Right ventricle myocardium inferior (tissue), 1 donor: ENCODE measurements around the gene NCKAP5. TPM values are rescaled to one million over a fixed set of nuclear protein-coding genes. Genes with fewer than 3 reads are reported as not detected.

Experiments
- ATAC-seq: fragments of 200-7000 bp; cut with Tn5 transposase; one replicate; pipeline ENCODE4 v1.9.1; 2020; ENCODE audit warnings: mild to moderate bottlenecking, moderate library complexity
- DNase-seq: peaks from one replicate; pipeline ENCODE4 v3.0.0; 2021; ENCODE audit errors: missing footprints
- intact Hi-C: fragments of 100-400 bp; cut with DNase I; formaldehyde crosslinking; loops from one replicate; pipeline ENCODE4 v1.11.0; 2022
- total RNA-seq: library from RNA; stranded (reverse); fragmentation: NEBNext Ultra II Directional; extraction: Animal tissue kit (Norgen Biotek cat#: 25700); gene quantifications from one replicate; pipeline ENCODE4 v1.2.1, GENCODE V29; 2021
- donor health status: DM: no; HTN: yes; CAD: no; lungs with severe emphysema.

Gene NCKAP5
- total RNA-seq, 1 donor from 2014 or later = 4.3 TPM

- intact Hi-C loops = no loop called here
- DNase-seq (no peak), ATAC-seq (no peak)
These were observed 121.0 kb downstream of the NCKAP5 start for GRCh38 chr2:133447303-133447702.

- no peak for ATAC-seq
- intact Hi-C loops = no loop called here
These were observed 123.8 kb downstream of the NCKAP5 start for GRCh38 chr2:133444465-133444864.

GRCh38 chr2:133442393-133442792 is 125.9 kb downstream of the NCKAP5 start:
- no peak for DNase-seq
- intact Hi-C loops = no loop called here
- ATAC-seq = peak; percentile 31

More at GRCh38 chr2:133444465-133444864, 123.8 kb downstream of the NCKAP5 start:
- no peak for DNase-seq

- intact Hi-C loops = no loop called here
- DNase-seq = no peak
- ATAC-seq = no peak
These were observed 128.7 kb downstream of the NCKAP5 start for GRCh38 chr2:133439565-133439920.

GRCh38 chr2:133438848-133439564 is 129.3 kb downstream of the NCKAP5 start:
- ATAC-seq (no peak), DNase-seq (no peak)
- intact Hi-C loops = no loop called here

- DNase-seq = no peak
- no peak for ATAC-seq
- intact Hi-C loops = no loop called here
These were observed 130.2 kb downstream of the NCKAP5 start for GRCh38 chr2:133438026-133438425.

- DNase-seq (no peak), ATAC-seq (no peak)
- intact Hi-C loops = no loop called here
These were observed 130.8 kb downstream of the NCKAP5 start for GRCh38 chr2:133437492-133437891.

GRCh38 chr2:133434959-133435668 is 133.1 kb downstream of the NCKAP5 start:
- intact Hi-C loops = no loop called here
- ATAC-seq (peak; percentile 91), DNase-seq (no peak)

- intact Hi-C loops = no loop called here
- ATAC-seq = no peak
- no peak for DNase-seq
These were observed 134.5 kb downstream of the NCKAP5 start for GRCh38 chr2:133433455-133434451.

- ATAC-seq (no peak), DNase-seq (no peak)
- intact Hi-C loops = no loop called here
These were observed 135.5 kb downstream of the NCKAP5 start for GRCh38 chr2:133432778-133433177.

- intact Hi-C loops = no loop called here
- ATAC-seq (no peak), DNase-seq (no peak)
These were observed 137.0 kb downstream of the NCKAP5 start for GRCh38 chr2:133431289-133431688.

- ATAC-seq = no peak
- intact Hi-C loops = no loop called here
- DNase-seq = no peak
These were observed 141.5 kb downstream of the NCKAP5 start for GRCh38 chr2:133426791-133427190.

- intact Hi-C loops = no loop called here
- ATAC-seq (no peak), DNase-seq (no peak)
These were observed 142.7 kb downstream of the NCKAP5 start for GRCh38 chr2:133425612-133426011.

- DNase-seq (no peak), ATAC-seq (no peak)
- intact Hi-C loops = no loop called here
These were observed 143.4 kb downstream of the NCKAP5 start for GRCh38 chr2:133424876-133425275.

GRCh38 chr2:133422931-133423351 is 145.3 kb downstream of the NCKAP5 start:
- intact Hi-C loops = no loop called here

GRCh38 chr2:133421516-133422324 is 146.5 kb downstream of the NCKAP5 start:
- intact Hi-C loops = no loop called here
- ATAC-seq (peak; percentile 76), DNase-seq (peak; percentile 17)

More at GRCh38 chr2:133422931-133423351, 145.3 kb downstream of the NCKAP5 start:
- DNase-seq = no peak
- ATAC-seq = no peak

GRCh38 chr2:133420788-133421187 is 147.5 kb downstream of the NCKAP5 start:
- intact Hi-C loops = no loop called here

GRCh38 chr2:133418671-133419070 is 149.6 kb downstream of the NCKAP5 start:
- intact Hi-C loops = no loop called here
- DNase-seq (no peak), ATAC-seq (no peak)

More at GRCh38 chr2:133420788-133421187, 147.5 kb downstream of the NCKAP5 start:
- ATAC-seq = no peak
- DNase-seq = peak; percentile 31
